ENCODE measurements around the gene RUSC2.
"Not testable (repeated sequence)": the region's sequence is repeated elsewhere in the genome, so short reads cannot be mapped to it uniquely, and the experiment has no call there.

Gene RUSC2

GRCh38 chr9:35522187-35522586, 32.3 kb downstream of the RUSC2 start:
- DNase-seq: no peak

DNA sequence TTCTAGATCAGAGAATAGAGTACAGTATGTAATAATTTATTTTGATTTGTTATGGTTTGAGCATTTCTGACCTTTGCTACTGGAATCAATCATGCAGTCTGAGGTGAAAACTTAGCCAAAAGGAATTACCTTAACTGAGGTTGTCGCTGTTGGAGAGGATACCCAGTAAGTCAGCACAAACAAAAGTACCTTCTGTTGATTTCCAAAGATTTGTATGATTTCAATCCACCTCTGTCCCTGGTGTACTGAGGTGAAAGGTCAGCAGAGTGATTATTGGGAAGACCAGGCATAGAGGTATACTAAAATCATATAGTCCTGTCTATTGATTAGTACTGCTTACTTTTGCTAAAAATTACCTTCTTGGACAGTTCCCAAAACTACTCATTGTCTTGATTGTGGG, 32.8 kb downstream of the RUSC2 start:
- DNase-seq: no peak

DNA sequence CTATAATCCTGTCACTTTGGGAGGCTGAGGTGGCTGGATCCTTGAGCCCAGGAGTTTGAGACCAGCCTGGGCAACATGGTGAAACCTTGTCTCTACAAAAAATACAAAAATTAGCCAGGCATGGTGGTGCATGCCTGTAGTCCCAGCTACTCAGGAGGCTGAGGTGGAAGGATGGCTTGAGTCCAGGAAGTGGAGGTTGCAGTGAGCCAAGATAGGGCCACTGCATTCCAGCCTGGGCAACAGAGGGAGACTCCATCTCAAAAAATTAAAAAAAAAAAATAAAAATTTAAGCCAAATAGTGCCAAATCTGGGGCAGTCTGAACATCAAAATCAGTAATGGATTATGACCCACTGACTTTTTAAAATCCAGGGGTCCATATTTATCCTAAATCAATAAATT, 33.6 kb downstream of the RUSC2 start:
- not testable (repeated sequence) for DNase-seq

DNA sequence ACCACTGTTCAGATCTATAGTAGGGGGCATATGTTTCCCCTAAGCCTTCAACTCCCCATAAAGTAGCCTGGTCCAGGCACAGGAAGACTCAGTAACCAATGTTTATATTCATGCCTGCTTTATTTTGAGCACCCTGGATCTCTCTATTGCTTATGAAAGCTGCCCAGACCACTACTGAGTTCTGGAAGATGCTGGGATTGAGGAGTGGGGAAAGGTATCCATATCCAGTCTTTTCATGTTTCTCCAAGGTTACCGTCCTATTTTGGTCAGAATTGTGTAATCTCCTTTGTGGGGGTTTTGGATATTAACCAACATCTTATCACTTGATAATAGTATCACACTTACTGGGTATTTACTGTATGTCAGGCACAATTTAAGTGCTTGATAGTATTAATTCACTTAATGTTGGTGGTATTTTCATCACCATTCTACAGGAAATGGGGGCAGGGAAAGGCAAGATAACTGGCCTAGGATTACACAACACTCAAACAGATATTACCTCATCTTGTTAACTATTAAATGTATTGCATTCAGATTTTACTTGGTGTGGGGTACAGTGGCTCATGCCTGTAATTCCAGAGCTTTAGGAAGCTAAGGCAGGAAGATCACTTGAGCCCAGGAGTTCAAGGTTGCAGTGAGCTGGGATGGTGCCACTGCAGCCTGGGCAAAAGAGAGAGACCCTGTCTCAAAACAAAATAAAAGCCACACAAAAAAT, 36.3 kb downstream of the RUSC2 start:
- DNase-seq: no peak

- no peak for DNase-seq
Observed at GRCh38 chr9:35529161-35529823, 39.4 kb downstream of the RUSC2 start.

DNA sequence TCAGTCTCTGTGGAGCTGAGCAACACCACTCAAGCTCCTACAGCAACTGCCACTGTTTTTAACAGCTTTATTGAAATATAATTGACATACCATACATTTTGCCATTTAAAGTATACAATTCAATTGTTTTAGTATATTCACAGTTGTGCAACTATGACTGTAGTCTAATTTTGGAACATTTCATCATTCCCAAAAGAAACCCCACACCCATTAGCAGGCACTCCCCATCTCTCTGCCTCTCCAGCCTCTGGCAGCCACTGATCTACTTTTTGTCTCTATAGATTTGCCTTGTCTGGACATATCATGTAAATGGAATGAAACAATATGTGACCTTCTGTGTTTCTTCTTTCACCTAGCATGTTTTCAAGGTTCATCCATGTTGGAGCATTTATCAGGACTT, 43.5 kb downstream of the RUSC2 start:
- DNase-seq: no peak

DNA sequence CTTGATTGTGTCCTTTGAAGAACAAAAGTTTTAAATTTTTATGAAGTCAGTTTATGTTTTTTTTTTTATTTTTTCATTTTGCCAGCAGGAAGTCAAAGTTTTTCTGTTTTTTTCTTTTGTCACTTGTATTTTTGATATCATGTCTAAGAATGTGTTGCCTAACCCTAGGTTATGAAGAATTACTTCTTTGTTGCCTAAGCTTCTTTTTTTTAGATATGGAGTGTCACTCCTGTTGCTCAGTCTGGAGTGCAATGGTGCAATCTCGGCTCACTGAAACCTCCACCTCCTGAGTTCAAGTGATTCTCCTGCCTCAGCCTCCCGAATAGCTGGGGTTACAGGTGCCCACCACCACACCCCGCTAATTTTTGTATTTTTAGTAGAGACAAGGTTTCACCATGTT, 45.0 kb downstream of the RUSC2 start:
- DNase-seq: not testable (repeated sequence)

DNA sequence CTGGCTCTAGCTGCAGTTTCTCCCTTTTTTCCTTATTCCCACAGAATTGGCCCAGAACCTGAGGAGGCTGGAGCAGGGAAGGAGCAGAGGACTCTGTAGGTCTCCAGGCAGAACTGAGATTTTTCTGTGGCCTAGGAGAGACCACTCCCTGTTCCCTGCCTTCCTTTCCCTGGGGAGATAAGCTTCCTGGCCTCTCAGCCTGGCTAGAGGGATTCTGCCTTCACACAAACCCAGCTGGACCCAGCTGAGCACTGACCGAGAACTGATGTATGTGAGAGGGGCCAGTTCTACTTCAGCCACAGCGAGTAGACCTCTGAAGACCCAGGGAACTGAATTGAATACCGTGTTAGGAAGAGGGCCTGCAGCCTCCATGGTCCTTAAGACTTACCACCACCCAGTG, 48.0 kb downstream of the RUSC2 start:
- no peak for DNase-seq

GRCh38 chr9:35538361-35539234, 48.7 kb downstream of the RUSC2 start:
- DNase-seq: no peak

Measured in NCI-H1105 (cell line).